HEK293 (cell line): ENCODE results near the gene EPS8.

ENCODE experiments used
- CTCF ChIA-PET: fragments of 350-600 bp; formaldehyde crosslinking; extraction: SDS; loops from one replicate; lab custom pipeline; 2021; ENCODE audit warnings: antibody characterized with exemption; lab: Yijun Ruan, JAX
- POLR2A ChIA-PET: fragments of 300-600 bp; formaldehyde crosslinking; extraction: SDS; loops from one replicate; lab custom pipeline; 2020; ENCODE audit warnings: antibody characterized with exemption, inconsistent platforms; lab: Yijun Ruan, JAX
- H3K27ac ChIP-seq: fragments of 200-500 bp; sonication (Bioruptor generic); 2 replicates; pipeline ENCODE4 v1.5.1; 2014; ENCODE audit warnings: low read depth, low read length, control low read depth, inconsistent platforms; ENCODE audit errors: extremely low read depth
- H3K36me3 ChIP-seq, 2 experiments: fragments of 200-500 bp in 1 of 2; sonication (Bioruptor generic) in 1 of 2; 1 replicate in 1 of 2; 2 replicates in 1 of 2; pipeline ENCODE4 v1.5.1; 2014 to 2017; ENCODE audit warnings: inconsistent platforms in 2 of 2, low read length in 2 of 2; ENCODE audit not compliant: control insufficient read depth in 2 of 2, insufficient read depth in 1 of 2
- H3K4me1 ChIP-seq: fragments of 200-500 bp; sonication (Bioruptor generic); 2 replicates; pipeline ENCODE4 v1.5.1; 2014; ENCODE audit warnings: mild to moderate bottlenecking, low read length, inconsistent platforms; ENCODE audit not compliant: control insufficient read depth, insufficient read depth
- H3K4me3 ChIP-seq: 2 replicates; pipeline ENCODE4 v1.5.1; 2011; ENCODE audit warnings: low read depth, mild to moderate bottlenecking, control low read depth, low read length, moderate library complexity
- H3K9me3 ChIP-seq: fragments of 200-500 bp; sonication (Bioruptor generic); 2 replicates; pipeline ENCODE4 v1.5.1; 2014; ENCODE audit warnings: low read depth, low read length, inconsistent platforms; ENCODE audit not compliant: control insufficient read depth, insufficient read depth
- GLI4 ChIP-seq: fragments of 450-650 bp; formaldehyde crosslinking; IDR thresholded peaks from 2 replicates; pipeline ENCODE4 v1.5.1; 2016; ENCODE audit warnings: missing biosample characterization, missing genetic modification characterization
- GLIS2 ChIP-seq: fragments of 450-650 bp; formaldehyde crosslinking; IDR thresholded peaks from 2 replicates; pipeline ENCODE4 v1.5.1; 2016; ENCODE audit warnings: missing biosample characterization, missing genetic modification characterization
- KLF10 ChIP-seq: fragments of 450-650 bp; IDR thresholded peaks from 2 replicates; pipeline ENCODE4 v1.5.1; 2018; ENCODE audit warnings: missing biosample characterization, mild to moderate bottlenecking, missing genetic modification characterization
- KLF7 ChIP-seq: fragments of 450-650 bp; formaldehyde crosslinking; IDR thresholded peaks from 2 replicates; pipeline ENCODE4 v1.5.1; 2016; ENCODE audit warnings: missing biosample characterization, missing genetic modification characterization, borderline replicate concordance
- MYNN ChIP-seq: fragments of 450-650 bp; formaldehyde crosslinking; IDR thresholded peaks from 2 replicates; pipeline ENCODE4 v1.5.1; 2016; ENCODE audit warnings: missing biosample characterization, missing genetic modification characterization, borderline replicate concordance
- PRDM1 ChIP-seq: fragments of 450-650 bp; formaldehyde crosslinking; IDR thresholded peaks from 2 replicates; pipeline ENCODE4; 2016; ENCODE audit warnings: missing biosample characterization, missing genetic modification characterization
- PRDM6 ChIP-seq: fragments of 450-650 bp; formaldehyde crosslinking; IDR thresholded peaks from 2 replicates; pipeline ENCODE4 v1.5.1; 2017; ENCODE audit warnings: missing biosample characterization, missing genetic modification characterization
- TRIM28 ChIP-seq: IDR thresholded peaks from 2 replicates; pipeline ENCODE4 v1.6.1; 2011; ENCODE audit warnings: low read length, control low read depth, borderline replicate concordance
- YY1 ChIP-seq: fragments of 450-650 bp; formaldehyde crosslinking; IDR thresholded peaks from 2 replicates; pipeline ENCODE4 v1.5.1; 2018; ENCODE audit warnings: missing biosample characterization, missing genetic modification characterization
- YY2 ChIP-seq: fragments of 450-650 bp; formaldehyde crosslinking; IDR thresholded peaks from 2 replicates; pipeline ENCODE4 v1.5.1; 2016; ENCODE audit warnings: missing biosample characterization, missing genetic modification characterization
- ZBTB21 ChIP-seq: fragments of 450-650 bp; formaldehyde crosslinking; IDR thresholded peaks from 2 replicates; pipeline ENCODE4 v1.5.1; 2017; ENCODE audit warnings: missing biosample characterization, missing genetic modification characterization
- ZNF10 ChIP-seq: fragments of 450-650 bp; formaldehyde crosslinking; IDR thresholded peaks from 2 replicates; pipeline ENCODE4 v1.5.1; 2017; ENCODE audit warnings: missing biosample characterization, missing genetic modification characterization
- ZNF112 ChIP-seq: fragments of 450-650 bp; formaldehyde crosslinking; IDR thresholded peaks from 2 replicates; pipeline ENCODE4 v1.5.0; 2017; ENCODE audit warnings: missing biosample characterization, missing genetic modification characterization
- ZNF146 ChIP-seq: fragments of 450-650 bp; formaldehyde crosslinking; IDR thresholded peaks from 2 replicates; pipeline ENCODE4 v1.5.1; 2016; ENCODE audit warnings: missing biosample characterization, missing genetic modification characterization
- ZNF174 ChIP-seq: fragments of 450-650 bp; formaldehyde crosslinking; IDR thresholded peaks from 2 replicates; pipeline ENCODE4 v1.5.0; 2017; ENCODE audit warnings: missing biosample characterization, mild to moderate bottlenecking, missing genetic modification characterization
- ZNF214 ChIP-seq: fragments of 450-650 bp; formaldehyde crosslinking; IDR thresholded peaks from 2 replicates; pipeline ENCODE4 v1.5.1; 2017; ENCODE audit warnings: missing biosample characterization, mild to moderate bottlenecking, missing genetic modification characterization, borderline replicate concordance
- ZNF341 ChIP-seq: fragments of 450-650 bp; formaldehyde crosslinking; IDR thresholded peaks from 2 replicates; pipeline ENCODE4; 2016; ENCODE audit warnings: low read depth, missing biosample characterization, missing genetic modification characterization
- ZNF37A ChIP-seq: fragments of 450-650 bp; IDR thresholded peaks from 2 replicates; pipeline ENCODE4 v1.5.1; 2018; ENCODE audit warnings: missing biosample characterization, missing genetic modification characterization
- ZNF423 ChIP-seq: fragments of 450-650 bp; formaldehyde crosslinking; IDR thresholded peaks from 2 replicates; pipeline ENCODE4 v1.5.1; 2016; ENCODE audit warnings: missing biosample characterization, missing genetic modification characterization
- ZNF561 ChIP-seq: fragments of 450-650 bp; IDR thresholded peaks from 2 replicates; pipeline ENCODE4 v1.5.1; 2018; ENCODE audit warnings: missing biosample characterization, missing genetic modification characterization, borderline replicate concordance
- ZNF600 ChIP-seq: fragments of 450-650 bp; formaldehyde crosslinking; IDR thresholded peaks from 2 replicates; pipeline ENCODE4 v1.5.1; 2016; ENCODE audit warnings: missing biosample characterization, missing genetic modification characterization
- ZNF76 ChIP-seq: fragments of 450-650 bp; formaldehyde crosslinking; IDR thresholded peaks from 2 replicates; pipeline ENCODE4; 2016; ENCODE audit warnings: low read depth, missing biosample characterization, missing genetic modification characterization, borderline replicate concordance
- ZNF830 ChIP-seq: fragments of 450-650 bp; IDR thresholded peaks from 2 replicates; pipeline ENCODE4 v1.5.0; 2018; ENCODE audit warnings: missing biosample characterization, missing genetic modification characterization, low read depth, mild to moderate bottlenecking, moderate library complexity
- TF ChIP-seq, protein P1 (sequence below): fragments of 450-650 bp; formaldehyde crosslinking; IDR thresholded peaks from 2 replicates; pipeline ENCODE4 v1.5.1; 2016; ENCODE audit warnings: missing biosample characterization, missing genetic modification characterization
- TF ChIP-seq, protein P2 (sequence below): fragments of 450-650 bp; formaldehyde crosslinking; IDR thresholded peaks from 2 replicates; pipeline ENCODE4 v1.5.1; 2017; ENCODE audit warnings: missing biosample characterization, missing genetic modification characterization

EPS8 gene

DNA sequence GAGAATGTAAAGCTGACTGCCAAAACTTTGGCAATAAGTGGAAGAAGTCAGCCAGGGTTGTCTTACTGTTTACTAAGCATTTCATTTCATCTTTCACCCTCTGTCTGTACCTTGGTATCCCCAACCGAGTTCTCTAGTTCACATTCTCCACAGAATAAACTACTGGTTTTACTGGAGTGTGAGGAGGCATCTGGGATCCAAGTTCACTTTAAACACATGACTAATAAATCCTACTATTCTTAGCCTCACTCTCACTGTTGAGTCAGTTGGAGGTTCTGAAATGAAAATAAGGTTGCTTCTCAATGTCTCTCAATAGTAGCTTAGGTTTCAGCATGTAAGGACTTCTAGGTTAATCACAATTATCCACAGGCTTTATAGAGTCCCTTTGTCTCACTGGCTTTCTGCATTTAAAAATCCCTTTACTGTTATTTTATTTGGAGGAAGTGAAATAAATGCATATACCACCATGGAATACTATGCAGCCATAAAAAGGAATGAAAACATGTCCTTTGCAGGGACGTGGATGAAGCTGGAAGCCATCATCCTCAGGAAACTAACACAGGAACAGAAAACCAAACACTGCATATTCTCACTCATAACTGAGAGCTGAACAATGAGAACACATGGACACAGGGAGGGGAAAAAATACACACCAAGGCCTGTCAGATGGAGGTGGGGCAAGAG is 95.8 kb downstream of the EPS8 start:
- Histone ChIP-seq H3K4me1 (peaks cover 26% of the 10 kb centered on the region), H3K36me3 (no peaks in the 10 kb centered on the region), H3K27ac (no peak overlapping the region), H3K9me3 (no peaks in the 10 kb centered on the region), H3K4me3 (no peak overlapping the region)
- ChIA-PET CTCF (no interaction called here), POLR2A (no interaction called here)
- TF ChIP-seq, protein P1, sequence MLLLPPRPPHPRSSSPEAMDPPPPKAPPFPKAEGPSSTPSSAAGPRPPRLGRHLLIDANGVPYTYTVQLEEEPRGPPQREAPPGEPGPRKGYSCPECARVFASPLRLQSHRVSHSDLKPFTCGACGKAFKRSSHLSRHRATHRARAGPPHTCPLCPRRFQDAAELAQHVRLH (tag by site-specific recombination) = no peak
- TF ChIP-seq ZNF146 = peak; percentile 87

- H3K4me3 ChIP-seq = no peak overlapping the region
- H3K4me1 ChIP-seq = peaks cover 31% of the 10 kb centered on the region
- H3K9me3 ChIP-seq = no peaks in the 10 kb centered on the region
- no peak overlapping the region for H3K27ac ChIP-seq
- ChIA-PET POLR2A (no interaction called here), CTCF (no interaction called here)
- no peaks in the 10 kb centered on the region for H3K36me3 ChIP-seq
- TF ChIP-seq ZNF37A = no peak
- TF ChIP-seq MYNN (tag by site-specific recombination) = no peak
- TF ChIP-seq PRDM1 (tag by site-specific recombination) = no peak
- TF ChIP-seq ZNF341 (tag by site-specific recombination) = no peak
- TF ChIP-seq GLIS2 (tag by site-specific recombination) = no peak
- peak; percentile 60; the same call in 1 of the 2 replicates for TF ChIP-seq ZNF600 (tag by site-specific recombination)
- TF ChIP-seq ZNF561 (tag by site-specific recombination) = no peak
- no peak for TF ChIP-seq GLI4
These were observed 97.8 kb downstream of the EPS8 start for GRCh38 chr12:15691388-15691787.

- Histone ChIP-seq H3K9me3 (no peaks in the 10 kb centered on the region), H3K4me3 (no peak overlapping the region), H3K27ac (no peak overlapping the region), H3K36me3 (no peaks in the 10 kb centered on the region), H3K4me1 (peaks cover 31% of the 10 kb centered on the region)
- POLR2A ChIA-PET = no interaction called here
- CTCF ChIA-PET = no interaction called here
- TF ChIP-seq ZNF174 (tag by site-specific recombination) = no peak
- no peak for TF ChIP-seq TRIM28
- no peak for TF ChIP-seq YY2 (tag by site-specific recombination)
- no peak for TF ChIP-seq ZNF37A
- TF ChIP-seq YY1 (tag by site-specific recombination) = no peak
- peak; percentile 54 for TF ChIP-seq PRDM6
- no peak for TF ChIP-seq KLF10 (tag by site-specific recombination)
- TF ChIP-seq ZBTB21 = no peak
These were observed 98.9 kb downstream of the EPS8 start for GRCh38 chr12:15690320-15690719.

DNA sequence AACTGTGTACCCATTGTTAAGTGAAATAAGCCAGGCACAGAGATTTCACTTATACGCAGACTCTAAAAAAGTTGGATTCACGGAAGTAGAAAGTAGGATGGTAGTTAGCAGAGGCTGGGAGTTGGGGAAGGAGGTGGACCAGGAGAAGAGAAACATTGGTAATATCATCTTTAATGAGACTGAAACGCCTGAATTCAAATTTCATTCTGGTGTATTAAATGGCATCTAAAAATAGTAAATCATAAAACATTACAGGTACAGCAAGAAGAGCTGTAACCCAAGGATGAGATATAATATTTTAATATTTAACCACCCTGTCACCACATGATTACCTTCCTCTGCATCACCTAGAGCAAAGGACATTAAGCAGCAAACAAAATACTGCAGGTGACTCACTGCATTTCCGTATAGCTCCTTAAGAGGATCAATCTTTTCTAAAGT is 99.4 kb downstream of the EPS8 start:
- ChIA-PET POLR2A (no interaction called here), CTCF (interaction anchor here (0.6 kb wide), 1 partner anchor 86 kb away, joined by 3 read pairs; no protein-coding TSS in a partner anchor)
- Histone ChIP-seq H3K27ac (no peak overlapping the region), H3K4me1 (peaks cover 31% of the 10 kb centered on the region), H3K36me3 (no peaks in the 10 kb centered on the region), H3K9me3 (no peaks in the 10 kb centered on the region), H3K4me3 (no peak overlapping the region)
- TF ChIP-seq PRDM1 (tag by site-specific recombination) (0 out of 2 replicates have a peak, but pooled peaks have one; percentile 35), ZNF423 (tag by site-specific recombination) (no peak), ZNF10 (tag by site-specific recombination) (peak; percentile 69; the same call in 1 of the 2 replicates), ZNF112 (tag by site-specific recombination) (no peak), KLF7 (tag by site-specific recombination) (no peak), ZNF830 (tag by site-specific recombination) (no peak), YY2 (tag by site-specific recombination) (no peak), ZNF76 (tag by site-specific recombination) (no peak), ZNF214 (tag by site-specific recombination) (no peak)
- TF ChIP-seq, protein P2, sequence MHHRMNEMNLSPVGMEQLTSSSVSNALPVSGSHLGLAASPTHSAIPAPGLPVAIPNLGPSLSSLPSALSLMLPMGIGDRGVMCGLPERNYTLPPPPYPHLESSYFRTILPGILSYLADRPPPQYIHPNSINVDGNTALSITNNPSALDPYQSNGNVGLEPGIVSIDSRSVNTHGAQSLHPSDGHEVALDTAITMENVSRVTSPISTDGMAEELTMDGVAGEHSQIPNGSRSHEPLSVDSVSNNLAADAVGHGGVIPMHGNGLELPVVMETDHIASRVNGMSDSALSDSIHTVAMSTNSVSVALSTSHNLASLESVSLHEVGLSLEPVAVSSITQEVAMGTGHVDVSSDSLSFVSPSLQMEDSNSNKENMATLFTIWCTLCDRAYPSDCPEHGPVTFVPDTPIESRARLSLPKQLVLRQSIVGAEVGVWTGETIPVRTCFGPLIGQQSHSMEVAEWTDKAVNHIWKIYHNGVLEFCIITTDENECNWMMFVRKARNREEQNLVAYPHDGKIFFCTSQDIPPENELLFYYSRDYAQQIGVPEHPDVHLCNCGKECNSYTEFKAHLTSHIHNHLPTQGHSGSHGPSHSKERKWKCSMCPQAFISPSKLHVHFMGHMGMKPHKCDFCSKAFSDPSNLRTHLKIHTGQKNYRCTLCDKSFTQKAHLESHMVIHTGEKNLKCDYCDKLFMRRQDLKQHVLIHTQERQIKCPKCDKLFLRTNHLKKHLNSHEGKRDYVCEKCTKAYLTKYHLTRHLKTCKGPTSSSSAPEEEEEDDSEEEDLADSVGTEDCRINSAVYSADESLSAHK (tag by site-specific recombination) = no peak
